GM12892 (cell line): ENCODE measurements around the gene OR4E2.

ENCODE experiments used
- POLR2A ChIP-seq: IDR thresholded peaks from 2 replicates; pipeline ENCODE4 v1.6.1; 2011; ENCODE audit warnings: low read depth, low read length, control low read depth
- POLR2AphosphoS5 ChIP-seq: IDR thresholded peaks from 2 replicates; pipeline ENCODE4 v1.6.1; 2011; ENCODE audit warnings: low read depth, low read length, control low read depth

- no peak for TF ChIP-seq POLR2AphosphoS5
- TF ChIP-seq POLR2A: no peak
These were observed 41.3 kb upstream of the OR4E2 start for GRCh38 chr14:21612324-21612723.
